Measurements from ENCODE around the gene NNT. TPM values are rescaled to one million over a fixed set of nuclear protein-coding genes. Genes with fewer than 3 reads are reported as not detected.
A peak's percentile ranks its signal among the peaks of the same experiment; 100 is the strongest.

Gene NNT
- total and polyA plus RNA-seq, 9 of the 15 experiments (the other 6 are each of a cell fraction or from before 2014, with no cell fraction given) = 21.9 to 68.6 (median 42.2) TPM

DNA sequence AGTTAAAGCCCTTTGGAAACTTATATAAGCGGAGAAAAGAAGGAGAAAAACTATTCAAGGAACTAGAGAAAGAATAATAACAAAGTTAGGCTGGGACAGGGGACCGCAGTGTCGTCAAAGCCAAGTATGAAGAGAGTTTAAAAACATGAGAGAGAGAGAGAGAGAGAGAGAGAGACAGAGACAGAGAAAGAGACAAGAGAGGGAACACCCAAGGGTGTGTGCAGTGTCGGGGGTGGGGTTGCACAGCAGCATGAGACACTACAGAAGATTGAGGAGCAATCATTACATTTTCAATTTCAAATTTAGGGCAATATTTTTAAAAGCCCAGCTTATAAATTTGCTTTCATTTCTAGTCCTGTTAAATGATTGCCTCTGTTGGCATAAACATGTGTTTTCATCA lies 74.3 kb downstream of the NNT start:
- Histone ChIP-seq H3K9ac (ENCODE audit: insufficient read depth in 1 of 2, low read depth in 2 of 2, low read length in 2 of 2) (no peak overlapping the region), H3K79me2 (ENCODE audit: control insufficient read depth, insufficient read depth, low read length) (no peaks in the 10 kb centered on the region), H3K9me1 (ENCODE audit: control insufficient read depth, insufficient read depth, low read length) (no peaks in the 10 kb centered on the region), H3K4me3 (no peak overlapping the region), H3K9me3 (replicated peaks; ENCODE audit: control insufficient read depth, insufficient read depth, low read depth, low read length) (no peaks in the 10 kb centered on the region), H2AFZ (ENCODE audit: low read depth, low read length) (no peak overlapping the region), H3K27me3 (ENCODE audit: control insufficient read depth in 2 of 2, insufficient read depth in 2 of 2, low read length in 2 of 2) (no peaks in the 10 kb centered on the region), H3K36me3 (ENCODE audit: control insufficient read depth, insufficient read depth, low read length) (peaks cover 13% of the 10 kb centered on the region; the same call in 1 of the 3 replicates), H4K20me1 (replicated peaks; ENCODE audit: control insufficient read depth, insufficient read depth, low read length) (no peaks in the 10 kb centered on the region), H3K4me2 (ENCODE audit: insufficient read depth, low read length) (no peak overlapping the region), H3K27ac (ENCODE audit: extremely low read depth, low read depth, low read length) (no peak overlapping the region), H3K4me1 (replicated peaks in 1 of 2; ENCODE audit: control insufficient read depth in 2 of 2, insufficient read depth in 2 of 2, low read length in 2 of 2) (no peaks in the 10 kb centered on the region)
- WGBS (ENCODE audit: insufficient coverage, low coverage, missing lambda C conversion rate) = 86% methylated on average over 2 of the region's 4 CpGs
- CTCF ChIA-PET (ENCODE audit: low intra/inter-chr PET ratio) = no interaction called here
- in situ Hi-C loops (cut with MboI) (no loop called here), intact Hi-C loops (cut with micrococcal nuclease) (no loop called here)
- POLR2A ChIA-PET = no interaction called here
- BruUV-seq (replicated peaks) = no TSS peak
- TF ChIP-seq ZNF324 (CRISPR knock-in tag; IDR thresholded peaks at IDR 0.05) = no peak
- no peak for TF ChIP-seq FOXM1 (IDR thresholded peaks at IDR 0.05; ENCODE audit: low read depth)
- no peak for TF ChIP-seq FOXM1 (CRISPR knock-in tag; IDR thresholded peaks at IDR 0.05; ENCODE audit: low read depth)
- TF ChIP-seq ZNF253 (CRISPR knock-in tag; conservative IDR thresholded peaks at IDR 0.05) = no peak
- no peak for TF ChIP-seq RHOXF2B (CRISPR knock-in tag; conservative IDR thresholded peaks at IDR 0.05)
- no peak for TF ChIP-seq ZNF316 (IDR thresholded peaks at IDR 0.05)
- TF ChIP-seq, protein P1, sequence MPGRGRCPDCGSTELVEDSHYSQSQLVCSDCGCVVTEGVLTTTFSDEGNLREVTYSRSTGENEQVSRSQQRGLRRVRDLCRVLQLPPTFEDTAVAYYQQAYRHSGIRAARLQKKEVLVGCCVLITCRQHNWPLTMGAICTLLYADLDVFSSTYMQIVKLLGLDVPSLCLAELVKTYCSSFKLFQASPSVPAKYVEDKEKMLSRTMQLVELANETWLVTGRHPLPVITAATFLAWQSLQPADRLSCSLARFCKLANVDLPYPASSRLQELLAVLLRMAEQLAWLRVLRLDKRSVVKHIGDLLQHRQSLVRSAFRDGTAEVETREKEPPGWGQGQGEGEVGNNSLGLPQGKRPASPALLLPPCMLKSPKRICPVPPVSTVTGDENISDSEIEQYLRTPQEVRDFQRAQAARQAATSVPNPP (IDR thresholded peaks at IDR 0.05; ENCODE audit: borderline replicate concordance, insufficient read depth, insufficient read length) = no peak
- TF ChIP-seq SMAD4 (CRISPR knock-in tag; conservative IDR thresholded peaks at IDR 0.05) = no peak
- TF ChIP-seq NCOA4 (IDR thresholded peaks at IDR 0.05; ENCODE audit: partially characterized antibody) = no peak
- DNase-seq (ENCODE audit: extremely low read depth in 1 of 4, low spot score in 3 of 4) (no peak), ATAC-seq (0 out of 3 replicates have a peak, but pooled peaks have one; percentile 28), FAIRE-seq (no peak)

Measured in K562 (cell line).